ENCODE results near the gene RTTN. TPM values are rescaled to one million over a fixed set of nuclear protein-coding genes. Genes with fewer than 3 reads are reported as not detected.

RTTN gene
- total RNA-seq, 1 donor from 2014 or later: 25.6 TPM

GRCh38 chr18:70197844-70198243 is 7.6 kb downstream of the RTTN start:
- peaks cover 20% of the 10 kb centered on the region for H3K36me3 Mint-ChIP-seq

DNA sequence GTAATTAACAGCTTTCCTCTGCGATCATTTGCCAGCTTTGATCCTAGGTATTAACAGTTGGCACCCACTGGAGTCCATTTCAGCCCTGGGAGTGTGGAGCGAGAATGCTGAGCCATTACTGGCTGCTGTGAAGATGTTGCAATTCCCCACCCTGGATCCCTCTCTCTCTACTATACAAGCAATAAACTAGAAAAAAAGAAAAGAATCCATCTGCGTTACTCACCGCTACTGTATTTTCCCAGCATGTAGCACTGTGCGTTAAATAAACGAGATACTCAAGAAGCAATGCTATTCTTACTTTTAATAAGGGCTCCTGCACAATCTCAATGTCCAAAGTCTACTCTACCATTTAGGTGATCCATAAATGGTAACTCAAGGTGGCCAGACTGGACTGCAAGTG is 8.5 kb downstream of the RTTN start:
- Mint-ChIP-seq H3K4me3 (no peak overlapping the region), H3K4me1 (no peaks in the 10 kb centered on the region), H3K36me3 (peaks cover 16% of the 10 kb centered on the region), H3K27ac (no peak overlapping the region), H3K9me3 (no peaks in the 10 kb centered on the region), H3K27me3 (ENCODE audit: low read depth) (no peaks in the 10 kb centered on the region)
- DNase-seq (ENCODE audit: low spot score in 2 of 2, unreplicated experiment in 2 of 2): no peak
- TF ChIP-seq, protein P1, sequence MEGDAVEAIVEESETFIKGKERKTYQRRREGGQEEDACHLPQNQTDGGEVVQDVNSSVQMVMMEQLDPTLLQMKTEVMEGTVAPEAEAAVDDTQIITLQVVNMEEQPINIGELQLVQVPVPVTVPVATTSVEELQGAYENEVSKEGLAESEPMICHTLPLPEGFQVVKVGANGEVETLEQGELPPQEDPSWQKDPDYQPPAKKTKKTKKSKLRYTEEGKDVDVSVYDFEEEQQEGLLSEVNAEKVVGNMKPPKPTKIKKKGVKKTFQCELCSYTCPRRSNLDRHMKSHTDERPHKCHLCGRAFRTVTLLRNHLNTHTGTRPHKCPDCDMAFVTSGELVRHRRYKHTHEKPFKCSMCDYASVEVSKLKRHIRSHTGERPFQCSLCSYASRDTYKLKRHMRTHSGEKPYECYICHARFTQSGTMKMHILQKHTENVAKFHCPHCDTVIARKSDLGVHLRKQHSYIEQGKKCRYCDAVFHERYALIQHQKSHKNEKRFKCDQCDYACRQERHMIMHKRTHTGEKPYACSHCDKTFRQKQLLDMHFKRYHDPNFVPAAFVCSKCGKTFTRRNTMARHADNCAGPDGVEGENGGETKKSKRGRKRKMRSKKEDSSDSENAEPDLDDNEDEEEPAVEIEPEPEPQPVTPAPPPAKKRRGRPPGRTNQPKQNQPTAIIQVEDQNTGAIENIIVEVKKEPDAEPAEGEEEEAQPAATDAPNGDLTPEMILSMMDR (IDR thresholded peaks at IDR 0.05; ENCODE audit: unreplicated experiment): no peak

More at GRCh38 chr18:70197844-70198243, 7.6 kb downstream of the RTTN start:
- H3K4me3 Mint-ChIP-seq: no peak overlapping the region
- no peaks in the 10 kb centered on the region for H3K4me1 Mint-ChIP-seq
- H3K27ac Mint-ChIP-seq: no peak overlapping the region
- TF ChIP-seq, protein P1 (IDR thresholded peaks at IDR 0.05; ENCODE audit: unreplicated experiment): no peak
- no peak for DNase-seq (ENCODE audit: low spot score in 2 of 2, unreplicated experiment in 2 of 2)
- no peaks in the 10 kb centered on the region for H3K27me3 Mint-ChIP-seq (ENCODE audit: low read depth)
- H3K9me3 Mint-ChIP-seq: no peaks in the 10 kb centered on the region

DNA sequence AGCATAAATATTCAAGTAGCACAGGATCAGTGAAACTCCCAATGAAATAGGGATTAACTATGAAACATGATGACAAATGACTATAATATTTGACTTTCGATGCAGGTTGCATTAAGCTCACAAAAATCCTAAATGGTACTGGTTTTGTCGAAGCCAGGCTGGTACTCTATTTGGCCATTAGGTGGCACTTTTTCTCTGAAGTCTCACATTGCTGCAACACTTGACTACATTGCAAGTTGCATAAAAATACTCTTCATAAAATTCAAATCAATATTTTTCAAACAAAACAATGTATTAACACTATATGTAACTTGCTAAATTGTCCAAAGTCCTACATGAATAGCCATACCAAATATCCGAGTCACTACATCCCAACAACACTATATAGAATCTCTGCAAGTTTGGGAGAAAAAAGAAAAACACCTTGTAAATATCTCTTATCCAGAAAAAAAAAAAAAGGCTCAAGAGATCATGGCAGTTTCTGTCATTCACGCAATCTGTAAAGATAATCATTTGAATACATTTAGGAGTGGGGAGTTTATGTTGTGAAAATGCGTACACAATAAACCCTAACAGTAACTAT is 9.5 kb downstream of the RTTN start:
- no peak overlapping the region for H3K4me3 Mint-ChIP-seq
- H3K4me1 Mint-ChIP-seq: no peaks in the 10 kb centered on the region
- no peaks in the 10 kb centered on the region for H3K9me3 Mint-ChIP-seq
- no peak overlapping the region for H3K27ac Mint-ChIP-seq
- peaks cover 12% of the 10 kb centered on the region for H3K36me3 Mint-ChIP-seq
- DNase-seq (ENCODE audit: low spot score in 2 of 2, unreplicated experiment in 2 of 2): no peak
- no peaks in the 10 kb centered on the region for H3K27me3 Mint-ChIP-seq (ENCODE audit: low read depth)
- TF ChIP-seq, protein P1 (IDR thresholded peaks at IDR 0.05; ENCODE audit: unreplicated experiment): peak; percentile 74

GRCh38 chr18:70195014-70195614 is 10.4 kb downstream of the RTTN start:
- Mint-ChIP-seq H3K27me3 (ENCODE audit: low read depth) (no peaks in the 10 kb centered on the region), H3K4me1 (no peaks in the 10 kb centered on the region), H3K36me3 (peaks cover 15% of the 10 kb centered on the region), H3K27ac (no peak overlapping the region), H3K4me3 (no peak overlapping the region), H3K9me3 (no peaks in the 10 kb centered on the region)
- TF ChIP-seq, protein P1 (IDR thresholded peaks at IDR 0.05; ENCODE audit: unreplicated experiment): no peak
- DNase-seq (ENCODE audit: low spot score in 2 of 2, unreplicated experiment in 2 of 2): no peak

- TF ChIP-seq, protein P1 (IDR thresholded peaks at IDR 0.05; ENCODE audit: unreplicated experiment): no peak
- Mint-ChIP-seq H3K9me3 (no peaks in the 10 kb centered on the region), H3K27ac (no peak overlapping the region), H3K36me3 (peaks cover 14% of the 10 kb centered on the region), H3K27me3 (ENCODE audit: low read depth) (no peaks in the 10 kb centered on the region), H3K4me3 (no peak overlapping the region), H3K4me1 (no peaks in the 10 kb centered on the region)
- DNase-seq (ENCODE audit: low spot score in 2 of 2, unreplicated experiment in 2 of 2): no peak
Measured at GRCh38 chr18:70194227-70194890, 11.1 kb downstream of the RTTN start.

Measured in mesothelial cell of epicardium (in vitro differentiated cells).